LHCN-M2 (cell line): ENCODE measurements around the gene MYBPC3. TPM values are rescaled to one million over a fixed set of nuclear protein-coding genes. Genes with fewer than 3 reads are reported as not detected.
"Not testable (repeated sequence)": the region's sequence is repeated elsewhere in the genome, so short reads cannot be mapped to it uniquely, and the experiment has no call there.

ENCODE experiments used
- DNase-seq: peaks from one replicate; pipeline ENCODE4 v3.0.0-alpha.2; 2012; ENCODE audit warnings: low read depth
- total RNA-seq: library from RNA; depleted of rRNA; stranded (reverse); fragments of >200 nt; gene quantifications from 2 replicates; pipeline ENCODE4 v1.2.3, GENCODE V29; 2014

Gene MYBPC3
- total RNA-seq, 1 experiment from 2014 or later: not detected

- DNase-seq: no peak
Measured at GRCh38 chr11:47324520-47324919, 28.0 kb downstream of the MYBPC3 start.

GRCh38 chr11:47318166-47318565 lies 34.3 kb downstream of the MYBPC3 start:
- DNase-seq: no peak

DNA sequence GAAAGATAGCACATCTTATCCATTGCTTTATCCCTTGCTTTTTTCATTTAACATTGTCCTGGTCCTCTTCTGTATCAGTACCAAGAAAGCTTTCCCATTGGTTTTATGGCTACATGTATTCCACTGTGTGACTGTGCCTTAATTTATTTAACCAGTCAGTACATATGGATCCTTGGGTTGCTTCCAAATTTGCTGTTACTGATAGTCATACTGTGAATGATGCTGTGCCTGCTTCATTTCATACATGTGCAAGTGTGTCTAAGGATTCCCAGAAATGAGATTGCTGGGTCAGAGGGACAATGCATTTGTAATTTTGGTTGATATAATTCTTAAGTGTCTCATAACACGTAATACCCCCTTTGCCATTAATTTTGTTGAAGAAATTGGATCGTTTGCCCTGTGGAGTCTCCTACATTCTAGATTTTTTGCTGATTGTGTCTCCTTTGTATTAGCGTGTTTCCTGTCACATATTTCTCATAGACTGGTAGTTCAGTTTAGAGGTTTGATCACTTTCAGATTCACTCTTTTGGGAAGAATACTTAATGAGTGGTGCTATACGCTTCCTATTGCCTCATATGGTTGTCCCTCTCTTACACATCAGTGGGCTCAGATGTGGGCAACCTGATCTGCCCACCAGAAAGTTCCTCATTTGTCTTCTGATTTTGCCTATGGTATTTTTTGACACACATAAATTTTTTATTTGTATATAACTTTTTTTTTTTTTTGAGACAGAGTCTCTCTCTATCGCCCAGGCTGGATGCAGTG lies 35.3 kb downstream of the MYBPC3 start:
- DNase-seq: no peak

- DNase-seq: not testable (repeated sequence)
Measured at GRCh38 chr11:47316501-47316900, 36.0 kb downstream of the MYBPC3 start.

GRCh38 chr11:47314992-47315391 lies 37.5 kb downstream of the MYBPC3 start:
- no peak for DNase-seq

DNA sequence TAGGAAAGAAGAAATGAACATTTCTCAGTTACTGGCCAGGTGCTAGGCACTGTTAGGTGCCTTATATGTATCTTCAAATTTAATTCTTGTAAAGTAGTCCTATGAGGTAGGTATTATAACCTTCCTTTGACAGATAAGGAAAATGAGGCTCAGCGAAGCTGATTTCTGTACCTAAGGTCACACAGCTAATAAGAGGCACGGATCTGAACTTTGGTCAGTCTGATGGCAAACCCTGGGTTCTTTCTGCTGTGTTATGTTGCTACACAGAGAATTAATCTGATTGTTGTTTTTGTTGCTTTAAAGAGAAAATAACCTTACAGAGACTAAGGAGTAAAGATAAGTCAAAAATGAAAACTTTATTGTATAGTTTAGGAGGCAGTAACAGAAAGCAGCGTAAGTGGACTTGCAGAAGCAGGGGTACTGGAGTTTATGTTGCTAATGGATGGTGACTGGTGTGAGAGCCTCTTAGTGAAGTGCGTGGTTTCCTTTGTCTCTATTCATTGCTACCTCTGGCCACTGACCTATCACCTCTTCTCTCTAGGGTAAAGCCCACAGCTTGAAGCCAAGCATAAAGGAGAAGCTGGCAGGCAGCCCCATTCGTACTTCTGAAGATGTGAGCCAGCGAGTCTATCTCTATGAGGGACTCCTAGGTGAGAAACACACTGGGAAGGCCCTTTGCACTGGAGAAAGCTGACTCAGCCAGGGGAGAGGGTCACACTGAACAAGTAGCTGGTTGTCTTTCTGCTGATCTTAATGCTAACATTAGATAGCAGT lies 44.3 kb downstream of the MYBPC3 start:
- no peak for DNase-seq

DNA sequence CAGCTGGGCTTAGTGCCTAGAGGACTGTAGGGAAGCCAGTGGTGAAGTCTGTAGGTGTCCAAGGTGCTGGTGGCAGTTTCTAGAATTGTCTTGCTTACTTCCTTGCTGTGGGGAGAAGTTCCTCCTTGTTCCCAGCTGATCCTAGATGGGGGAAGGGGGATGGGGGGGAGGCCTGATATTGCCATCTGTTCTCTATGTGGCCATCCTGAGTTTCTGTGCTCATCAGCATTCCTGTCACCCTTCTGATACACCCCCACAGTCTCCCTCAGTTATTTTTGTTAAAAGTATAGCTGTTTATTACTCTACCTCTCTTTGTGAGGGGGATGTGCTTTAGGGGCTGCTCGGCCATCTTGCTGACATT lies 46.0 kb downstream of the MYBPC3 start:
- no peak for DNase-seq

DNA sequence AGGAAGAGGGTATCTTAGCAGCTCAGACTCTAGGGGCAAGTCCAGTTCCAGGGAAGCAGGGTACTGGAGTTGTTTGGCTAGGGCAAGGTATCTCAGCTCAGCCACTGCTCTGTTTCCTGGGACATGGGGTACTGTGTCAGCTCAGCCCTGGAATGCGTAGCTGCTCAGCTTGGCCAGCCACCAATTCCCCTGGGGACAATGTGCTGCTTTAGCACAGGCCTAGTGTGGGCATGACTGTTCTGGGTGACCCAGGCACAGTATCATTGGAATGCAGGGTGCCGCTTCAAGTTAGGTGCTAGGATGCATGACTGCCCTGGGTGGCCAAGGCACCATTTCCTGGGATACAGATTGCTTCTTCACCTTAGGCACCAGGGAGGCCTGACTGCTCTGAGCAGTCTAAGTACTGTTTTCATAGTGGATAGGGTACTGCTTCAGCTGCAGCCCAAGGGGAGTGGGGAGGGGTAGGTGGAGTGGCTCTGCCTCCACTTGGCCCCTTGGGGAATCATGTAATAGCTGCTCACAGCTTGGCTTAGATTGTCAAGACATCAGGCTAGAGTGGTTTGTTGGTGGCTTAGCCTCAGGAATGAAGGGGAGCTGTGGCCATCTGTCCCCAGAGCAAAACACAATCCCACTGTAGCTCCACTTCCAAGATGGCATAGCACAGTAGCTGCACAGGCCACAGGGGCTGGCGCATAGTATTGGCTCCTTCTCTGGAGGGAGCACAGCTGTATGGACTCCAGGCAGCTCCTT lies 46.6 kb downstream of the MYBPC3 start:
- peak; percentile 28 for DNase-seq

DNA sequence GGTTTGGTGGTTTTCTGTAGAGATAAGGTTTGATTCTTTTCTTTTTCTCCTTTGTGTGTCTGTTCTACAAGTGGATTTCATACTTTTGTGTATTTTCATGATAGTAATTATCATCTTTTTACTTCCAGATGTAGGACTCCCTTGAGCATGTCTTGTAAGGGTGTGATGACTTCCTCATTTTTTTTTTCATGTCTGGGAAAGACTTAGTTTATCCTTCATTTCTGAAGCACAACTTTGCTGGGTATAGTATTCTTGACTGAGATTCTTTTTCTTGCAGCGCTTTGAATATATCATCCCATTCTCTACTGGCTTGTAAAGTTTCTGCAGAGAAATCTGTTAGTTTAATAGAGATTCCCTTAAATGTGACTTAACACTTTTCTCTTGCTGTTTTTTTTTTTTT lies 49.6 kb downstream of the MYBPC3 start:
- no peak for DNase-seq

DNA sequence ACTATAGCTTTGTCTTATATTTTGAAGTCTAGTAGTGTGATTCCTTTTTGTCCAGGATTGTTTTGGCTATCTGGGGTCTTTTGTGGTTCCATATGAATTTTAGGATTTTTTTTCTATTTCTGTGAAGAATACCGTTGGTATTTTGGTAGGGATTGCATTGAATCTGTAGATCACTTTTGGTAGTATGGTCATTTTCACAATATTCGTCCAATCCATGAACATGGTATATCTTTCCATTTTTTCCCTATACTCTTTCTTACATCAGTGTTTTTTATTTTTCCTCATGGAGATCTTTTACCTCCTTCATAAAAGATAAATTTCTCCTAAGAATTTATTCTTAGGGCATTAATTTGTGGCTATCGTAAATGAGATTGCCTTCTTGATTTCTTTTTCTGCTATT lies 53.4 kb downstream of the MYBPC3 start:
- no peak for DNase-seq

DNA sequence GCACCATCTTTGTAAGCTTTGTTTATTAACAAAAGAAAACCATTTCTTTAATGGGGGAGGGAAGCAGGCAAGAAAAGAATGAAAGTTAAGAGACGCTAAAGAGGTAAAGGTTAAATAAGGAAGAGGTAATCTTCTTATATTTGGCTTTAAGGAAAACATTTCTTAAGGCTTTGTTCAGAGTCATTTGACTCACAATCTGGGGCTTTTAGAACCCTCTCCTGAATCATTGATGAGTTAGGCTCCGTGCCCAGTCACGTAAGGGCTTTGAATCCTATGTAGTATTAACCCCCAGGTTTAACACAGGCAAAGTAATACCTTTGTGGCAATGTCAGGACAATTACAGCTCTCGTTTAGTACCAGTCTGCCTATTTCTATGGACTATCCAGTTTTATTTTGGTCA lies 56.5 kb downstream of the MYBPC3 start:
- DNase-seq: no peak

GRCh38 chr11:47295385-47295784 lies 57.1 kb downstream of the MYBPC3 start:
- no peak for DNase-seq

GRCh38 chr11:47289856-47290255 lies 62.6 kb downstream of the MYBPC3 start:
- DNase-seq: no peak

DNA sequence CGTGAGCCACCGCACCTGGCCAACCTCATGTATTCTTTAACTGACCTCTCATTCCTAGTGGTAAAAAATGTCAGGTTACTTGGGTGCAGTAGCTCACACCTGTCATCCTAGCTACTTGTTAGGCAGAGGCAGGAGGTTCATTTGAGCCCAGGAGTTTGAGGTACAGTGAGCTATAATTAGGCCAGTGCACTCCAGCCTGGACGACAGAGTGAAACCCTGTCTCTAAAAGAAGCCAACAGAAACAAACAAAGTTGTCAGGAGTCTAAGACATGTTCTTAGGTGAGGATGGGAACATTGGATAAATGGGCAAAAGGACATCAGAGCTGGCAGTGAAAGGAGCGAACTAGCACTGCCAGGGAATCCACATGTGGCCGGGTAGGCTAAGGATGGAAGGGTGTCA lies 64.4 kb downstream of the MYBPC3 start:
- no peak for DNase-seq

DNA sequence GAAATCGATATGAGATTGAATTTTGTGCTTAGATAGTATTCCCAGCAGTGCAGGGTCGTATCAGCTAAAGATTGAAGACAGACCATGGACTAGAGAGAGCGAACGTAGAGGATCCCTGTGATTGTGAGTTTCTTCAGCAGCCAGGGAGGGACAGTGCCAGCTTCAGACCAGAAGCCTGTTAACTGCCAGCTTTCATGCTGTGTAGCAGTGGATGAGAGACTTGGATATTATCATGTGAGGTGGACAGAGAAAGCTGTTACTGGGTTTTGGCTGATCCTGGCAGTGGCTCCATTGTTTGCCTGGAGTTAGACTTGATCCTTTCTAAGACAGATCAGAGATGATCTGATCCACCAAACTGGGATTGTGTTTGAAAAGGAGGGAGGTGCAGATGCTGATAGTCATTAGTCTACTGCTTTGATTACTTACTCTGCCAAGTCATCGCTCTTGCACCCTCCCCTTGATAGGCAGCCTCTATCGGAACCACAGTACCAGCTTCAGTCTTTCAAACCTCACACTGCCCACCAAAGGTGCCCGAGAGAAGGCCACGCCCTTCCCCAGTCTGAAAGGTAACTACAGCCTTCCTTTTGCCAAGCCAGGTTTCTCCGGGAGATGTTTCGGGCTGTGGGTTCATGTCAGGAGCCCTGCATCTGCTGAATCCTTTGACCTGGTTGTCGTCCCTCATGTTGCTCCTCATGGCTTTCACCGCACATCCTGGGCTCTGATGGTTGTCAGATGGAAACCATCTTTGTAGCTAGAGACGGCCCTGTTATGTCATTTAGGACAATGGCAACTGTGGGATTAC lies 66.3 kb downstream of the MYBPC3 start:
- DNase-seq: no peak

DNA sequence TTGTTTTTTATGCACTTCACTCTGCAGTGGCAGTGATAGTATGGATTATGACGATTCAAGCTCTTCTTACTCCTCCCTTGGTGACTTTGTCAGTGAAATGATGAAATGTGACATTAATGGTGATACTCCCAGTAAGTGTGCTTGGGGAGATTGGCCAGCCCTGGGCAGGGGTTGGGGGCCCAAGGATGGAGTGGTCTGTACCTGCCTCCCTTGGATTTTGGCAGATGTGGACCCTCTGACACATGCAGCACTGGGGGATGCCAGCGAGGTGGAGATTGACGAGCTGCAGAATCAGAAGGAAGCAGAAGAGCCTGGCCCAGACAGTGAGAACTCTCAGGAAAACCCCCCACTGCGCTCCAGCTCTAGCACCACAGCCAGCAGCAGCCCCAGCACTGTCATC lies 68.4 kb downstream of the MYBPC3 start:
- DNase-seq: no peak

- DNase-seq: no peak
Measured at GRCh38 chr11:47282462-47282861, 70.0 kb downstream of the MYBPC3 start.
